H1 (cell line): ENCODE data around the gene GHRH. TPM values are rescaled to one million over a fixed set of nuclear protein-coding genes. Genes with fewer than 3 reads are reported as not detected.
A peak's percentile ranks its signal among the peaks of the same experiment; 100 is the strongest.

Experiments
- CTCF ChIA-PET: fragments of 300-600 bp; sonication (Branson Sonifier 250); formaldehyde crosslinking; loops from one replicate; lab custom pipeline; 2021; ENCODE audit not compliant: partially characterized antibody; lab: Charles Lee
- POLR2A ChIA-PET: fragments of 300-600 bp; sonication (Branson Sonifier 250); formaldehyde crosslinking; loops from one replicate; lab custom pipeline; 2021; ENCODE audit warnings: inconsistent platforms; ENCODE audit not compliant: partially characterized antibody; lab: Charles Lee
- DNase-seq, 2 experiments: peaks; one replicate each; pipeline versions ENCODE4 v3.0.0 to v3.0.0-alpha.2; 2010 to 2022; ENCODE audit warnings: low spot score in 2 of 2, low read depth in 1 of 2, mixed read lengths in 1 of 2
- FAIRE-seq: peaks from 2 replicates; lab custom pipeline; 2011; peaks lifted over from hg19 to GRCh38; lab: Jason Lieb, UNC
- H2AFZ ChIP-seq: 2 replicates; pipeline ENCODE4 v1.8.1; 2012; ENCODE audit warnings: low read length, inconsistent platforms
- H2AK5ac ChIP-seq: 2 replicates; pipeline ENCODE4 v1.6.1; 2013; ENCODE audit warnings: low read depth, low read length
- H2BK120ac ChIP-seq: replicated peaks from 2 replicates; pipeline ENCODE3; 2013; ENCODE audit warnings: low read depth, low read length, inconsistent platforms
- H2BK12ac ChIP-seq: 2 replicates; pipeline ENCODE4 v1.6.1; 2013; ENCODE audit warnings: low read depth, low read length
- H2BK15ac ChIP-seq: 2 replicates; pipeline ENCODE4 v1.6.1; 2013; ENCODE audit warnings: low read length
- H2BK20ac ChIP-seq: 2 replicates; pipeline ENCODE4 v1.6.1; 2013; ENCODE audit warnings: low read length
- H2BK5ac ChIP-seq: 2 replicates; pipeline ENCODE4 v1.6.1; 2013; ENCODE audit warnings: low read depth, low read length
- H3K14ac ChIP-seq: 2 replicates; pipeline ENCODE4 v1.6.1; 2013; ENCODE audit warnings: inconsistent platforms; ENCODE audit not compliant: insufficient read length
- H3K18ac ChIP-seq: 2 replicates; pipeline ENCODE4 v1.6.1; 2013; ENCODE audit warnings: low read length; ENCODE audit errors: extremely low read depth
- H3K23ac ChIP-seq: 2 replicates; pipeline ENCODE4 v1.6.1; 2013; ENCODE audit warnings: inconsistent platforms; ENCODE audit not compliant: insufficient read length
- H3K23me2 ChIP-seq: 2 replicates; pipeline ENCODE4 v1.6.1; 2013; ENCODE audit warnings: low read depth, low read length
- H3K27ac ChIP-seq: 2 replicates; pipeline ENCODE4 v1.6.1; 2011; ENCODE audit warnings: low read depth, low read length, inconsistent platforms
- H3K27me3 ChIP-seq, 4 experiments: replicated peaks in 1 of 4; 1 replicate in 1 of 4; 2 replicates in 3 of 4; pipeline versions ENCODE4 v1.6.1 to v1.8.1; 2011 to 2013; ENCODE audit warnings: low read length in 3 of 4, mild to moderate bottlenecking in 3 of 4, inconsistent platforms in 2 of 4, mixed read lengths in 2 of 4, moderate library complexity in 1 of 4; ENCODE audit not compliant: control insufficient read depth in 3 of 4, insufficient read depth in 3 of 4; ENCODE audit errors: extremely low read depth in 1 of 4
- H3K36me3 ChIP-seq, 4 experiments: 2 replicates each; pipeline versions ENCODE4 v1.6.1 to v1.8.1; 2011 to 2013; ENCODE audit warnings: mild to moderate bottlenecking in 4 of 4, low read length in 3 of 4, moderate library complexity in 2 of 4, control low read depth in 1 of 4, inconsistent platforms in 1 of 4; ENCODE audit not compliant: insufficient read depth in 4 of 4, control insufficient read depth in 2 of 4
- H3K4ac ChIP-seq: replicated peaks from 2 replicates; pipeline ENCODE3; 2013; ENCODE audit warnings: low read length, low read depth, mixed read lengths, inconsistent platforms; ENCODE audit not compliant: insufficient read length
- H3K4me1 ChIP-seq, 4 experiments: replicated peaks in 1 of 4; 1 replicate in 1 of 4; 2 replicates in 3 of 4; pipeline versions ENCODE4 v1.6.1 to v1.8.1; 2011 to 2013; ENCODE audit warnings: low read length in 3 of 4, inconsistent platforms in 2 of 4, mixed read lengths in 1 of 4; ENCODE audit not compliant: insufficient read depth in 4 of 4, control insufficient read depth in 3 of 4
- H3K4me2 ChIP-seq, 2 experiments: 2 replicates each; pipeline versions ENCODE4 v1.6.1 to v1.8.1; 2011 to 2013; ENCODE audit warnings: low read depth in 2 of 2, low read length in 2 of 2, control low read depth in 1 of 2, inconsistent platforms in 1 of 2, mild to moderate bottlenecking in 1 of 2; ENCODE audit not compliant: insufficient read depth in 1 of 2
- H3K4me3 ChIP-seq, 4 experiments: fragments of 200-600, 300-600 bp in 1 of 4; sonication (generic), shearing (Covaris generic), sonication (Bioruptor Twin) in 1 of 4; 2 replicates each; pipeline versions ENCODE4 v1.5.1 to v1.8.1; 2011 to 2016; ENCODE audit warnings: low read length in 4 of 4, low read depth in 3 of 4, control low read depth in 2 of 4, inconsistent platforms in 2 of 4, mild to moderate bottlenecking in 2 of 4, mixed read lengths in 1 of 4, moderate library complexity in 1 of 4; ENCODE audit not compliant: insufficient read depth in 2 of 4; ENCODE audit errors: extremely low read depth in 1 of 4
- H3K56ac ChIP-seq: replicated peaks from 2 replicates; pipeline ENCODE3; 2013; ENCODE audit warnings: low read depth, mild to moderate bottlenecking, mixed read lengths, low read length, inconsistent platforms; ENCODE audit not compliant: insufficient read length
- H3K79me1 ChIP-seq: 2 replicates; pipeline ENCODE4 v1.6.1; 2013; ENCODE audit warnings: low read depth, low read length, control low read depth
- H3K79me2 ChIP-seq, 2 experiments: 2 replicates each; pipeline versions ENCODE4 v1.6.1 to v1.8.1; 2012 to 2013; ENCODE audit warnings: low read length in 2 of 2, mild to moderate bottlenecking in 2 of 2, inconsistent platforms in 1 of 2; ENCODE audit not compliant: insufficient read depth in 2 of 2, control insufficient read depth in 1 of 2
- H3K9ac ChIP-seq, 4 experiments: replicated peaks in 1 of 4; 1 replicate in 1 of 4; 2 replicates in 3 of 4; pipeline versions ENCODE4 v1.6.1 to v1.8.1; 2011 to 2013; ENCODE audit warnings: low read depth in 3 of 4, low read length in 3 of 4, control low read depth in 2 of 4, mild to moderate bottlenecking in 2 of 4, moderate library complexity in 2 of 4, inconsistent platforms in 1 of 4; ENCODE audit errors: extremely low read depth in 1 of 4
- H3K9me3 ChIP-seq, 2 experiments: 2 replicates each; pipeline versions ENCODE4 v1.6.1 to v1.8.1; 2012 to 2013; ENCODE audit warnings: mild to moderate bottlenecking in 2 of 2, moderate library complexity in 2 of 2, control low read depth in 1 of 2, inconsistent platforms in 1 of 2, low read depth in 1 of 2, low read length in 1 of 2, mixed read lengths in 1 of 2; ENCODE audit not compliant: insufficient read depth in 2 of 2
- H4K20me1 ChIP-seq, 2 experiments: replicated peaks in 1 of 2; 2 replicates each; pipeline versions ENCODE3 to v1.8.1; 2011 to 2013; ENCODE audit warnings: inconsistent platforms in 2 of 2, low read length in 2 of 2, mild to moderate bottlenecking in 1 of 2; ENCODE audit not compliant: insufficient read depth in 2 of 2, control insufficient read depth in 1 of 2
- H4K5ac ChIP-seq: 2 replicates; pipeline ENCODE4 v1.6.1; 2013; ENCODE audit warnings: low read length, low read depth, mixed read lengths, inconsistent platforms; ENCODE audit not compliant: insufficient read length
- H4K8ac ChIP-seq: 2 replicates; pipeline ENCODE4 v1.8.0; 2013; ENCODE audit warnings: mild to moderate bottlenecking, moderate library complexity, low read length, inconsistent platforms; ENCODE audit not compliant: insufficient read depth; ENCODE audit errors: extremely low read depth
- H4K91ac ChIP-seq: replicated peaks from 2 replicates; pipeline ENCODE3; 2013; ENCODE audit warnings: low read length, mixed read lengths, inconsistent platforms; ENCODE audit not compliant: insufficient read length
- KDM1A ChIP-seq: fragments of 200-600, 300-600 bp; sonication (generic); IDR thresholded peaks from 2 replicates; pipeline ENCODE4 v1.7.1; 2016; ENCODE audit warnings: mild to moderate bottlenecking, low read length, borderline replicate concordance
- MAFK ChIP-seq: IDR thresholded peaks from 2 replicates; pipeline ENCODE4 v1.6.1; 2012; ENCODE audit warnings: low read depth, mild to moderate bottlenecking, improper control_type of control experiment, low read length
- NANOG ChIP-seq: IDR thresholded peaks from 2 replicates; pipeline ENCODE4 v1.6.1; 2011; ENCODE audit warnings: low read length, low read depth, mild to moderate bottlenecking, inconsistent platforms; ENCODE audit not compliant: insufficient read depth, poor library complexity, severe bottlenecking
- RNF2 ChIP-seq: fragments of 200-900, 300-1000 bp; sonication (generic); IDR thresholded peaks from 2 replicates; pipeline ENCODE4 v1.7.1; 2016; ENCODE audit warnings: borderline replicate concordance, low read depth, mild to moderate bottlenecking, antibody characterized with exemption, low read length; ENCODE audit not compliant: poor library complexity, severe bottlenecking; ENCODE audit errors: missing control alignments
- SAP30 ChIP-seq: fragments of 300-600 bp; sonication (generic); IDR thresholded peaks from 2 replicates; pipeline ENCODE4 v1.7.1; 2012; ENCODE audit warnings: low read length, moderate library complexity, mild to moderate bottlenecking, inconsistent platforms; ENCODE audit not compliant: insufficient read depth, insufficient replicate concordance
- WGBS, 2 experiments: shearing (Covaris generic) in 1 of 2; methylation state at CpG; one replicate each; pipeline versions ENCODE4 v1.1.6 to v1.1.7; 2013 to 2015; ENCODE audit warnings: low lambda C conversion rate in 2 of 2, mixed read lengths in 2 of 2, inconsistent platforms in 1 of 2, low coverage in 1 of 2, missing lambda C conversion rate in 1 of 2; ENCODE audit not compliant: insufficient replicate concordance in 2 of 2, insufficient coverage in 1 of 2, insufficient read length in 1 of 2; ENCODE audit errors: extremely low coverage in 1 of 2, missing lambda C conversion rate in 1 of 2; 5-methylcytosine and 5-hydroxymethylcytosine counted together
- polyA plus RNA-seq, 7 experiments: library from polyadenylated mRNA; depleted of rRNA in 3 of 7; stranded (reverse) in 5 of 7; unstranded in 2 of 7; fragments of >200 nt in 5 of 7; fragments of 200-250 nt in 2 of 7; gene quantifications; 1 replicate in 5 of 7; 2 replicates in 1 of 7; 4 replicates in 1 of 7; pipeline versions ENCODE4 v1.2.1 to v1.2.3, GENCODE V29; 2011 to 2013; ENCODE audit warnings: missing spikeins in 2 of 7, mixed read lengths in 2 of 7
- total RNA-seq: library from RNA; stranded (reverse); fragmentation: NEBNext Ultra II Directional; extraction: Animal tissue kit (Norgen Biotek cat#: 25700); gene quantifications from 2 replicates; pipeline ENCODE4 v1.2.1, GENCODE V29; 2021

GHRH gene
- total and polyA plus RNA-seq, 2 of the 8 experiments (the other 6 are each of a cell fraction or from before 2014, with no cell fraction given) = not detected

GRCh38 chr20:37283530-37284195 lies 22.0 kb upstream of the GHRH start:
- H3K14ac ChIP-seq = no peak overlapping the region
- H3K27me3 ChIP-seq = 0 out of 7 replicates have a peak, but pooled peaks cover 0 to 4% (median 0%) of the 10 kb centered on the region in 4 experiments
- peak overlapping the region; percentile 3; the same call in 1 of the 2 replicates for H2BK12ac ChIP-seq
- H4K8ac ChIP-seq = no peak overlapping the region
- no peaks in the 10 kb centered on the region for H4K20me1 ChIP-seq
- no peak overlapping the region for H3K27ac ChIP-seq
- H3K18ac ChIP-seq = no peak overlapping the region
- DNase-seq (no peak), FAIRE-seq (no peak)
- no peak overlapping the region; the same call in 1 of the 2 replicates for H2BK15ac ChIP-seq
- H3K56ac ChIP-seq = no peak overlapping the region
- TF ChIP-seq SAP30 (no peak), NANOG (no peak), MAFK (no peak), RNF2 (no peak), KDM1A (no peak)
- ChIA-PET POLR2A (no interaction called here), CTCF (interaction anchor here (0.9 to 8.2 kb wide), 7 partner anchors 15 to 250 kb away, joined by 3 to 91 read pairs (median 5); no protein-coding TSS in a partner anchor)
- no peaks in the 10 kb centered on the region for H3K23me2 ChIP-seq
- H3K4me1 ChIP-seq = peaks cover 0 to 16% (median under 1%) of the 10 kb centered on the region in 4 experiments; a peak in 4 of 7 replicates
- no peak overlapping the region for H4K91ac ChIP-seq
- no peaks in the 10 kb centered on the region for H3K79me2 ChIP-seq
- no peak overlapping the region for H2BK5ac ChIP-seq
- no peaks in the 10 kb centered on the region for H3K36me3 ChIP-seq
- H3K9ac ChIP-seq = no peak overlapping the region
- no peak overlapping the region for H2BK120ac ChIP-seq
- H3K4ac ChIP-seq = no peak overlapping the region
- H3K4me2 ChIP-seq = no peak overlapping the region
- peak overlapping the region; percentile 23; the same call in 1 of the 2 replicates for H2BK20ac ChIP-seq
- H3K23ac ChIP-seq = no peak overlapping the region
- H3K4me3 ChIP-seq = no peak overlapping the region
- 85% methylated on average over 9 of the region's 9 CpGs; no CpG with 5 or more reads in 1 of the 2 experiments for WGBS, 2 experiments
- H4K5ac ChIP-seq = no peak overlapping the region
- H2AFZ ChIP-seq = no peak overlapping the region; the same call in 1 of the 2 replicates
- H2AK5ac ChIP-seq = 0 out of 2 replicates have a peak overlapping the region, but pooled peaks have one; percentile 75
- no peaks in the 10 kb centered on the region for H3K79me1 ChIP-seq
- no peaks in the 10 kb centered on the region for H3K9me3 ChIP-seq
